Measurements from ENCODE around the gene ADAM10.

DNA sequence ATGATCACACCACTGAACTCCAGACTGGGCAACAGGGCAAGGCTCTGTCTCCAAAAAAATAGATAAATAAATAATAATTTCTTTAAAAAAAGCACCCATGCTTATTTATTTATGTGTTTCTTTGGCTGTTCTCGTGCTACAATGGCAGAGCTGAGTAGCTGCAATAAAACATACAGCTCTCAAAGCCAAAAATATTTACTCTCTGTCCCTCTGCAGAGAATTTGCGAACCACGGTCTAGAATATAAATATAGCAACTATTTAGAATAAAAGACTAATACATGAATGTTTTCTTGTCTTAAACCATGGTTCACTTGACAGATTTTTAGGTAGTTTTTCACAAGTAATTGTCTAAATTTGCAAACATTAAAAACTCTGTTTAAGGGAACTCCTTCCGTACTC, 72.7 kb downstream of the ADAM10 start:
- no peak for TF ChIP-seq POLR2A (IDR thresholded peaks at IDR 0.05)
- TF ChIP-seq POLR2AphosphoS5 (IDR thresholded peaks at IDR 0.05) = no peak
- TF ChIP-seq, protein P1, sequence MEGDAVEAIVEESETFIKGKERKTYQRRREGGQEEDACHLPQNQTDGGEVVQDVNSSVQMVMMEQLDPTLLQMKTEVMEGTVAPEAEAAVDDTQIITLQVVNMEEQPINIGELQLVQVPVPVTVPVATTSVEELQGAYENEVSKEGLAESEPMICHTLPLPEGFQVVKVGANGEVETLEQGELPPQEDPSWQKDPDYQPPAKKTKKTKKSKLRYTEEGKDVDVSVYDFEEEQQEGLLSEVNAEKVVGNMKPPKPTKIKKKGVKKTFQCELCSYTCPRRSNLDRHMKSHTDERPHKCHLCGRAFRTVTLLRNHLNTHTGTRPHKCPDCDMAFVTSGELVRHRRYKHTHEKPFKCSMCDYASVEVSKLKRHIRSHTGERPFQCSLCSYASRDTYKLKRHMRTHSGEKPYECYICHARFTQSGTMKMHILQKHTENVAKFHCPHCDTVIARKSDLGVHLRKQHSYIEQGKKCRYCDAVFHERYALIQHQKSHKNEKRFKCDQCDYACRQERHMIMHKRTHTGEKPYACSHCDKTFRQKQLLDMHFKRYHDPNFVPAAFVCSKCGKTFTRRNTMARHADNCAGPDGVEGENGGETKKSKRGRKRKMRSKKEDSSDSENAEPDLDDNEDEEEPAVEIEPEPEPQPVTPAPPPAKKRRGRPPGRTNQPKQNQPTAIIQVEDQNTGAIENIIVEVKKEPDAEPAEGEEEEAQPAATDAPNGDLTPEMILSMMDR (IDR thresholded peaks at IDR 0.05) = no peak

Data from breast epithelium (tissue), 3 donors.